HG02642 (cell line): ENCODE measurements around the gene DTNB.
A peak's percentile ranks its signal among the peaks of the same experiment; 100 is the strongest.

Source experiments
- ATAC-seq: cut with Tn5 transposase; IDR thresholded peaks from one replicate; pipeline ENCODE4 v1.9.1; 2021; ENCODE audit warnings: mild to moderate bottlenecking; ENCODE audit not compliant: unreplicated experiment, poor library complexity

DTNB gene

DNA sequence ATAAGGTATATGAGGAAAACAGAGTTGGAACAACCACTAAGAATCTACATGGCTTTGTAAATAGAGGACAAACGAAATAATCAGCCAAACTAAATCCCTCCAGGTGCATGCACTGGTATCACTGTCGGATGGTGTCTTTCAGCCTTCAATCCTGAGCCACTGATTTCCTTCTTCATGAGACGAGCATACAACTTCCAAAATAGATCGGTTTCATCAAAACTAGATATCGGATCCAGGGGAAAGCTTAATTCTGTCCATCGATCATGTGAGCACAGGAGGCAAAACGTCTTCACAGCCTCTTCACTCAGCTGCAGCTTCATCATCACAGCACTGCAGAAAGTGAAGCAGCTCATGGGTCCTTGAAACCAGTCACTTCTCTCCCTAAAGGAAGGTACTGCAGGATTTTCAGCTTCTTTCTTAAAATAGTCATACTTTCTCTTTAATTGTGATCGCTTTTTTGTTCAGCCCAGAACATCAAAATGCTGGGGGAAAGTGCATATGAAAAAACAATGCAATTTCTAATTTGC is 80.5 kb downstream of the DTNB start:
- no peak for ATAC-seq

DNA sequence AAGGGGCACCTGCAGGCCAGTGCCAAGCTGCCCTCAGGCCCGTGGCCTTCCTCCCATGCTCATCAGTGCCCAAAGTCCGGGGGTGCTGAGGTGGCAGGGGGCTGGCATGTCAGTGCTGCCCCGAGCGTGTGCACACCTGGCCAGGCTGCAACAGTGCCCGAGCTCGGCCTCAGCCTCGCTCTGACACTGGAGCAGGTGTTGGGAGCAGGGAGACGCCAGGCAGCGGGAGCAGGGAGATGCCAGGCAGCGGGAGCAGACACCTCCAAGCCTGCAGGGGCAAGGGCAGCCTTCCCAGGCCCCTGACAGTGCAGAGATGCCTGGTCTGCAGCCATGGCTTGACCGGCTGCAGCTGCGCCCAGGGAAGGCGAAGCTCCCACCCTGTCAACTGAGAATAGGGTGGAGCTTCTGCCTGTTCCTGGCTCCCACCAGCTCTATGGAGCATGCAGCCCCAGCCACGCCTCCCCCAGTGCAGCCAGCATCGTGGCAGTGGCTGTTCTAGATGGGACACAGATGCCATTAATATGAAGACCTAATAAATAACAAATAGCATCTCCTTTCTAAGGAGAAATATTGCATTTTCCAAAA is 82.4 kb downstream of the DTNB start:
- ATAC-seq: no peak

DNA sequence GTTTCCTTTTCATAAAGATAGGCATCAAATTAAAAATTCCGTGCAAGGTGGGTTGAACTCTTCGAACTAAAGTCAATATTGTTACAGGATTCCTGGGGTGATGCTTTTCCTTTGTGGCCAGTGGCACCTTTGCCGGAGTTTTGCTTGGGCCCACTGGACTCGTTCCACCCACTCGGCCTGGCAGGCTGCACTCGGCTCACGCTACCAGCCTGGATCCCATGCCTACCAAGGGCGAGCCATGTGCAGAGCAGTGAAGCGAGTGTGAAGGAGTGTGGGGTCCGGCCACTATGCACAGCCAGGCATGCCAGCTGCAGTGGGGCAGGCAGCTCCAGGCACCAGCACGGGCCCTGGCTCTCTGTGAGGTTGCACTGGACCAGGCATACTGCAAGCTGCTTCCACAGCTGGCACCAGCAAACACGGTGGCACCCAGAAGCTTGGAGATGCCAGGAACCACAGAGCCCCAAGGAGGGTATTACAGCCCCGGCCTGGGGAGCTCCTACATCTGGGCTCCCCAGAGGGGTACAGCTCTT is 83.6 kb downstream of the DTNB start:
- no peak for ATAC-seq

GRCh38 chr2:25588576-25588975 is 84.8 kb downstream of the DTNB start:
- ATAC-seq: no peak

DNA sequence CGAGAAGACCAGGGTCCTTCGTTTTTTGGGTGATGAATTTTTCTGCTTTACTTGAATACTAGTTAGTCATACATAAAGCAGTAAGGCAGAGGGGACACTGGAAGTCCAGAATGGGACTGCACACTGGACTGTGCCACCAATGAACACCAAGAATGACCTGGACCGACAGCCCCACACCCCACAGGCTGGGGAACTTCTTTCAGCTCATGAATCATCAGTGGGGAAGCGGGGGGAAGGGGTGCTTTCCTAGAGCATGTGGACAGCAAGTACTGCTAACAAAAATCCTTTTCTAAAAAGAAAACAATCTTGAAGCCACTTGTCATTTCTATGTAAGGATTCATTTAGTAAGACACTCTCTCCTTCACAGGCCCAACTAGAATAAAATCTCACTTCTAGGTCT is 86.0 kb downstream of the DTNB start:
- no peak for ATAC-seq

- peak; percentile 76 for ATAC-seq
Measured at GRCh38 chr2:25586726-25587144, 86.6 kb downstream of the DTNB start.

GRCh38 chr2:25585189-25585588 is 88.2 kb downstream of the DTNB start:
- ATAC-seq: no peak

- no peak for ATAC-seq
Measured at GRCh38 chr2:25582077-25582830, 91.1 kb downstream of the DTNB start.

DNA sequence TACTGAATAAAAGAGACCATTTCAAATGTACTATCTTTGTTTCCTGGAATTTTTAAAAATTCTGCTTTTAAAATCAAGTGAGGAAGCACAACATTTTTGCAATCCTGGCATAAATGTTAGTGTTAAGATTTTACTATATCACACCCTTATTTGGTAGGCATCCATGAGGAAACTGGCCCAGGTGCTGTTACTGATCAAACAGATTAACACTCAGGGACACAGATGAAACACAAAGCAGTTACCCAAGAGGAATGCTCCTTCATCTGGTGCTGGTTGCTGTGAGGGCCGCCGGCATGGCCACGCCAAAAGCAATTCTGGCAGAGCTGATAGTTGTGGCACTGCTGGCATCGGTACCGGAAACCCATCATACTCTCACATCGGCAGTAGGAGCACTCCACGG is 96.8 kb downstream of the DTNB start:
- ATAC-seq: no peak

GRCh38 chr2:25572638-25573037 is 100.7 kb downstream of the DTNB start:
- no peak for ATAC-seq

DNA sequence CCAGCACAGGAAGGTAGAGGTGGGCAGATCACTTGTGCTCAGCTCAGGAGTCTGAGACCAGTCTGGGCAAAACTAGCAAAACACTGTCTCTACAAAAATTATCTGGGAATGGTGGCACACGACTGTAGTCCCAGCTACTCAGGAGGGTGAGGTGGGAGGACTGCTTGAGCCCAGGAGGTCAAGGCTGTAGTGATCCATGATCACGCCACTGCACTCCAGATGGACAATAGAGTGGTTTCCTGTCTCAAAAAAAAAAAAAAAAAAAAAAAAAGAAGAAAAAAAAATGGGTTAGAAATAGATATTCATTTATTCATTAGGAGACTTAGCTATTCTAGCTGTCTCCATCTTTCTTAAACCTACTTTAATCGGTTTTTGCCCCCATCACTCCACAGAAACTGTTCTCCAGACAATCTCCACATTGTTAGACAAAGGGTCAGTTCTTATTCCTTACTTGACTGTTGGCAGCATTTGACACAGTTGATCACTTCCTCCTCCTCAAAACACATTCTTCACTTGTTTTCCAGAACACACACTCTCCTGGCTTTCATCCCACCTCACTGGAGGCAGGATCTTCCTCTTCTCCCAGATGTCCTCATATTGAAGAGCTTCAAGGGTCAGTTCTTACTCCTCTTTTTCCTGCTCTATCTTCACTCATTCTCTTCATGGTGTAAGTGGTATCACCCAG is 103.1 kb downstream of the DTNB start:
- ATAC-seq: no peak

- ATAC-seq: no peak
Measured at GRCh38 chr2:25567406-25567805, 106.0 kb downstream of the DTNB start.

- ATAC-seq: peak; percentile 73
Measured at GRCh38 chr2:25566694-25567093, 106.7 kb downstream of the DTNB start.

GRCh38 chr2:25566094-25566493 is 107.3 kb downstream of the DTNB start:
- ATAC-seq: no peak

- no peak for ATAC-seq
Measured at GRCh38 chr2:25561136-25561850, 112.1 kb downstream of the DTNB start.

DNA sequence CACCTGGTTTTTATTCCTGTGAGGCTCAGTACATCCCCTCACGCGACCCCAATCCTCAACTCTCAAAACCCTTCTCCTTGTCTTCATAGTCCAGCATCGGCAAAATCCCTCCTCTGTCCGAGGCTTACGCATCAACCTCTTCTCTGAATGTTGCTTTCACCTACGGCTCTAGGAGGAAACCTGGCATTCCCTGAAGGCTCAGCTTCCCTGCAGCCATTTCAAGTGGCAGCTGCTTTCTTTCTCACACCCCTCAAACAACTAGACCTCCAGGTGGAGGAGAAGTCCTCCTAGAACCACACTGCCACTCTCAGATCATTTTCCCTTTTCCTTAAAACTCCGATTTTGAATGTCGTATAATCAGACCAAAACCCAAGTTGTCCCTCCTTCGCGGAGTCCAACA is 114.2 kb downstream of the DTNB start:
- no peak for ATAC-seq

DNA sequence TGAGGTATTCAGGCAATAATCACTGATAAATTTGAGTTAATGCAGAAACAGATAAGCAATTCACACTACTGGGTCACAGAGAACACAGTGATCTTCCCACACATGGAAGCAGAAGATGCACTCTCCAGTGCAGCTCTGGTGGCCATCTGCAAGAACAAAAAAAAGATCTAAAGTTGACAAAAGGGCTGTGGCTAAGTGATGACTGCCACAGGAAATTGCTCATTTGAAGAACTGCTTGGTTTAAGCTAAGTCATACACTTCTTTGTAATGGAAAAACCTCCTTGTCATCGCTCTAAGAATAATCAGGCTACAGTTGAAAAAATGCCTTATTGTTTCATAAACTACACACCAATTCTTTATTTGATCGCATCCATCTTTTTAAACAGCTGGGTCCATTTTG is 115.1 kb downstream of the DTNB start:
- ATAC-seq: peak; percentile 65

DNA sequence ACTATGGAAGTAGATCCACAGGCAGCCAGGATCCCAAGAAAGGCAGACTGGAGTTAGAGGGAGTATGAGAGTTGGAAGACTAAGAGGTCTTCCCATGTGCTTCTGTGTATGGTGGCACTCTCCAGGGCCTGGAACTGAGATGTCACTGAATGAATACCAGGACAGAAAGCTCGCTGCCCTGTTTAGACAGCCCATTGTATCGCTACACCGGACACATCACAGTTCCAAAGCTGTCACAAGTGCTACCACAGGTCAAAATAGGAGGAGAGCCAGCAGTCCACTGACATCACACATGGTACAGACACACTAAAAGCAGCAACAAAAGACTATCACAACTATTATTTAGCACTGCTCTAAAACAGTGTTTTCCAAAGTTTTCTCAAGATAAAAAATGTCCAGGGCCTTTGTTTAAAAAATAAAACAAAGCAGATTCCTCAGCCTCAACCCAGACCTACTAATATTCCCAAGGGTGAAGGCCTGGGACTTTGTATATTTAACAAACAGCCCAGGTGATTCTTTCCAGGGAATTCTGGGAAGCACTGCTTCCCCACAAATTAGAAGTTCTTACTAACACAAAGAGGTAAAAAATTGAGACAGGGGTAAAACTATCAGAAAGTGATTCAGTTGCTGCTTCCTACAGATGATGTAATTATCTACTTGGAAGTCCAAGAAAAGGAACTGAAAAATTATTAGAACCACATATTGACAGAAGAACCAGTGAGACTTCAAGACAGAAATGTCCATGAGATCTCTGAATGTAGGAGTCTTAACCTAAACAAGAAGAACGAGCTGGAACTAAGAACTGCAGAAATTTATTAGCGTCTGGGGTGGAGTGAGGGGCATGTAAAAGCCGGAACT is 116.0 kb downstream of the DTNB start:
- peak; percentile 27 for ATAC-seq

DNA sequence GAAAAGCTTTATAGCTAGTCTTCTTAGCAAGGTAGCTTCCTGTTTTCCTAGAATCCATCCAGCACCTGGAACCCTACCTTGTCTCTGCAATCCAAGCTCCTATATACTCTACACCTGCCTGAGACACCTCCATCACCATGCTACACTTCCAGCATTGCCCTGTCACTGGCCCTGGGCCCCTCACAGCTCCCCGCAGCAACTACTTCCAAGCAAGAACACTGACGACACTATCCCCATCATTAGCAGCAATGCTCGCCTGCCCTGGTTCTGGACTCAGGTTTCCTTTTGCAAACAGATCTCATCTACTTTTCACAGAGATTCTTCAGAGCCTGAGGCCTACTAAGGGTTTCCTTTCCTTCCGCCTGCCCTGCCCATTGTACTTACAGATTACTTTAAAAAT is 121.1 kb downstream of the DTNB start:
- ATAC-seq: no peak

- no peak for ATAC-seq
Measured at GRCh38 chr2:25551316-25551715, 122.1 kb downstream of the DTNB start.
